Endothelial cell of umbilical vein (primary cell): Measurements from ENCODE around the gene SERGEF.

Experiments used
- MYC ChIP-seq: IDR thresholded peaks from one replicate; pipeline ENCODE4 v1.6.1; 2011; ENCODE audit warnings: mild to moderate bottlenecking, low read depth, low read length
- POLR2A ChIP-seq: IDR thresholded peaks from 2 replicates; pipeline ENCODE4 v1.6.1; 2012; ENCODE audit warnings: low read depth, mild to moderate bottlenecking, control low read depth, low read length
- POLR2AphosphoS5 ChIP-seq: IDR thresholded peaks from 2 replicates; pipeline ENCODE4 v1.6.1; 2012; ENCODE audit warnings: low read depth, mild to moderate bottlenecking, control low read depth, low read length, moderate library complexity; ENCODE audit not compliant: insufficient read depth
- TF ChIP-seq, protein P1 (sequence below), 2 donors: IDR thresholded peaks; 1 replicate in 1 of 2; 2 replicates in 1 of 2; pipeline ENCODE4 v1.5.1; 2011; ENCODE audit warnings: low read length in 2 of 2, mild to moderate bottlenecking in 2 of 2, moderate library complexity in 2 of 2, control low read depth in 1 of 2, inconsistent platforms in 1 of 2, low read depth in 1 of 2; ENCODE audit not compliant: insufficient read depth in 1 of 2; ENCODE audit errors: extremely low read depth in 1 of 2

DNA sequence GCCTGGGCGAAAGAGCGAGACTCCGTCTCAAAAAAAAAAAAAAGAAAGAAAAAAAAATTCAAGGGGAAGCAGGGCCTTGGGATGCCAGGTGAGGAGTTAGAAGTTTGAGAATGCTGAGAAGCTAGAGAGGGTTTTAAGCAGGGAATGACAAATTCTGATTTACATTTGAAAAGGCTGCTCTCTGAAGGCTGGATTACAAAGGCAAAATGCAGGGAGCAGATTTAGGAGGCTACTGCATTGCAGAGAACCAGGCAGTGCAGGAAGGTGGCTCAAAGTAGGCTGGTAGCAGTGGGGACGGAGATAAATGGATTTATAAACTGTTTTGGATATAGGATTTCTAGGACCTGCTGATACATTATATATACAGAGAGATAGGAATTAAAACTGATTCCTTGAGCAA, 211.7 kb downstream of the SERGEF start:
- TF ChIP-seq POLR2A (no peak), POLR2AphosphoS5 (no peak), MYC (no peak)
- TF ChIP-seq, protein P1, sequence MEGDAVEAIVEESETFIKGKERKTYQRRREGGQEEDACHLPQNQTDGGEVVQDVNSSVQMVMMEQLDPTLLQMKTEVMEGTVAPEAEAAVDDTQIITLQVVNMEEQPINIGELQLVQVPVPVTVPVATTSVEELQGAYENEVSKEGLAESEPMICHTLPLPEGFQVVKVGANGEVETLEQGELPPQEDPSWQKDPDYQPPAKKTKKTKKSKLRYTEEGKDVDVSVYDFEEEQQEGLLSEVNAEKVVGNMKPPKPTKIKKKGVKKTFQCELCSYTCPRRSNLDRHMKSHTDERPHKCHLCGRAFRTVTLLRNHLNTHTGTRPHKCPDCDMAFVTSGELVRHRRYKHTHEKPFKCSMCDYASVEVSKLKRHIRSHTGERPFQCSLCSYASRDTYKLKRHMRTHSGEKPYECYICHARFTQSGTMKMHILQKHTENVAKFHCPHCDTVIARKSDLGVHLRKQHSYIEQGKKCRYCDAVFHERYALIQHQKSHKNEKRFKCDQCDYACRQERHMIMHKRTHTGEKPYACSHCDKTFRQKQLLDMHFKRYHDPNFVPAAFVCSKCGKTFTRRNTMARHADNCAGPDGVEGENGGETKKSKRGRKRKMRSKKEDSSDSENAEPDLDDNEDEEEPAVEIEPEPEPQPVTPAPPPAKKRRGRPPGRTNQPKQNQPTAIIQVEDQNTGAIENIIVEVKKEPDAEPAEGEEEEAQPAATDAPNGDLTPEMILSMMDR (IDR thresholded peaks at IDR 0.05; ENCODE audit: extremely low read depth in 1 of 2, insufficient read depth in 1 of 2, low read depth in 1 of 2, low read length in 2 of 2), result no peak
